IgD-negative memory B cell (primary cell): ENCODE results near the gene SCMH1. TPM values are rescaled to one million over a fixed set of nuclear protein-coding genes. Genes with fewer than 3 reads are reported as not detected.
"Not testable (repeated sequence)": the region's sequence is repeated elsewhere in the genome, so short reads cannot be mapped to it uniquely, and the experiment has no call there.

Experiments
- H3K27ac Mint-ChIP-seq, 3 donors: one replicate each; pipeline ENCODE4 v1.8.0; 2020 to 2022; ENCODE audit warnings: mild to moderate bottlenecking in 3 of 3, mixed read lengths in 3 of 3, moderate library complexity in 1 of 3
- H3K27me3 Mint-ChIP-seq: one replicate; pipeline ENCODE4 v1.8.0; 2021; ENCODE audit warnings: mixed read lengths
- H3K36me3 Mint-ChIP-seq: one replicate; pipeline ENCODE4 v1.8.0; 2020; ENCODE audit warnings: mild to moderate bottlenecking, mixed read lengths
- H3K4me1 Mint-ChIP-seq, 3 donors: one replicate each; pipeline ENCODE4 v1.8.0; 2020 to 2022; ENCODE audit warnings: mixed read lengths in 3 of 3, mild to moderate bottlenecking in 1 of 3
- H3K4me3 Mint-ChIP-seq, 4 donors: one replicate each; pipeline ENCODE4 v1.8.0; 2020 to 2022; ENCODE audit warnings: mild to moderate bottlenecking in 4 of 4, mixed read lengths in 4 of 4, moderate library complexity in 3 of 4
- H3K9me3 Mint-ChIP-seq, 3 donors: one replicate each; pipeline ENCODE4 v1.8.0; 2020 to 2021; ENCODE audit warnings: mixed read lengths in 3 of 3, mild to moderate bottlenecking in 1 of 3
- polyA plus RNA-seq: library from polyadenylated mRNA; unstranded; fragments of 300-500 nt; fragmentation: Illumina TruSeq; gene quantifications from one replicate; pipeline ENCODE4 v1.2.3, GENCODE V29; 2021

The SCMH1 gene
- polyA plus RNA-seq, 1 donor from 2014 or later: 12.3 TPM

- H3K27ac Mint-ChIP-seq: peak overlapping the region; percentile 10 to 69 (median 13)
- H3K27me3 Mint-ChIP-seq: no peaks in the 10 kb centered on the region
- H3K9me3 Mint-ChIP-seq: no peaks in the 10 kb centered on the region
- H3K4me1 Mint-ChIP-seq: peaks cover 4 to 19% (median 16%) of the 10 kb centered on the region in 3 donors
- peak overlapping the region; percentile 87 to 97 (median 91) for H3K4me3 Mint-ChIP-seq
- H3K36me3 Mint-ChIP-seq: peaks cover 2% of the 10 kb centered on the region
Measured at GRCh38 chr1:41239988-41240610, 2.0 kb downstream of the SCMH1 start.

DNA sequence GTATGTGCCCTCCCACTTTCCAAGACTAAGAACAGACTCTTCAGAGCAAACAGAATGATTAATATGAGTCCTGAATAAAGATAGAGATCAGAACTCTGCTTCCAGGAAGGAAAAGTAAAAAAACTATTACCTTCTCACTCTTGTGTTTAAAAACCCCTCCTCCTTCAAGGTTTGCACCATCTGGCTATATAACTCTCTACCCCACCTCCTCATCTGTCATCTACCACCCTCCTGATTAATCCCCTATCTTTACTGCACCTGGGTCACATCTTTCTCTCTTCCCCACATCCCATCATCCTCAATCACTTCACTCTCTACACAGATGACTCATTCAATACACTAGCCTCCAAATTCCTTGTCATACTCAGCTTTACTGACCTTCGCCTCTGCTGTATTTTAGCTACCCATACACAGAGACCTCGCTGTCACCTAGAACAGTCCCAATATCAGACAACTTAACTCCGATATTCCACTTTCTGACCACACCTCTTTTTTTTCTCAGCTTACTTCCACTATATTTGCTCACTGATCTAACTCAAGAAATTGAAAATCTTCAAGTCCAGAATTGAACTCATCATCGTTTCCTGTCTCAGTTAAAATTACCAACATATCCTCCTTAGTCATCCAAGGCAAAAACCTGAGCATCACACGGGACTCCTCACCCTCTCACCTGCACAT lies 3.7 kb downstream of the SCMH1 start:
- H3K4me3 Mint-ChIP-seq: no peak overlapping the region
- H3K36me3 Mint-ChIP-seq: no peaks in the 10 kb centered on the region
- no peaks in the 10 kb centered on the region for H3K27me3 Mint-ChIP-seq
- H3K9me3 Mint-ChIP-seq: no peaks in the 10 kb centered on the region
- peaks cover 4 to 19% (median 18%) of the 10 kb centered on the region in 3 donors for H3K4me1 Mint-ChIP-seq
- H3K27ac Mint-ChIP-seq: no peak overlapping the region

DNA sequence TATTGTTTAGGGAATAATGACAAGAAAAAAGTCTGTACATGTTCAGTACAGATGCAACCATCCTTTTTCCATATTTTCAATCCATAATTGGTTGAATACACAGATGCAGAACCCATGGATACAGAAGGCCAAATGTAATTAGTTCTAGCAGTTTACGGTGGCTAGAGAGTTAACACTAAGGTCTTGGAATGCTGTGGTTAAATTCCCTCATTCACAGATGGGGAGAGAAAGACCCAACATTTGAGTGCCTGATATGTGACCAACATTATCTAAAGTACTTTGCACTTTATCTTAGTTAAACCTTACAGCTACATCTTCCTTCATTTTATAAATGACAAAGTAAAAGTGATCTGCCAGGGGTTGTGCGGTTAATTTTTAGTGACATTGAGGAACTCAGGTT lies 5.3 kb downstream of the SCMH1 start:
- no peak overlapping the region for H3K27ac Mint-ChIP-seq
- H3K9me3 Mint-ChIP-seq: no peaks in the 10 kb centered on the region
- peaks cover 4 to 17% (median 13%) of the 10 kb centered on the region in 3 donors for H3K4me1 Mint-ChIP-seq
- H3K36me3 Mint-ChIP-seq: no peaks in the 10 kb centered on the region
- H3K27me3 Mint-ChIP-seq: no peaks in the 10 kb centered on the region
- H3K4me3 Mint-ChIP-seq: no peak overlapping the region

- H3K36me3 Mint-ChIP-seq: no peaks in the 10 kb centered on the region
Measured at GRCh38 chr1:41235893-41236292, 6.2 kb downstream of the SCMH1 start.

GRCh38 chr1:41233708-41234107 lies 8.4 kb downstream of the SCMH1 start:
- Mint-ChIP-seq H3K27ac (no peak overlapping the region), H3K36me3 (no peaks in the 10 kb centered on the region), H3K4me1 (peaks cover 4 to 9% (median 5%) of the 10 kb centered on the region in 3 donors), H3K9me3 (no peaks in the 10 kb centered on the region), H3K27me3 (no peaks in the 10 kb centered on the region), H3K4me3 (no peak overlapping the region)

More at GRCh38 chr1:41235893-41236292, 6.2 kb downstream of the SCMH1 start:
- Mint-ChIP-seq H3K4me1 (peaks cover 3 to 15% (median 15%) of the 10 kb centered on the region in 3 donors), H3K9me3 (no peaks in the 10 kb centered on the region), H3K27me3 (no peaks in the 10 kb centered on the region), H3K27ac (no peak overlapping the region), H3K4me3 (no peak overlapping the region)

DNA sequence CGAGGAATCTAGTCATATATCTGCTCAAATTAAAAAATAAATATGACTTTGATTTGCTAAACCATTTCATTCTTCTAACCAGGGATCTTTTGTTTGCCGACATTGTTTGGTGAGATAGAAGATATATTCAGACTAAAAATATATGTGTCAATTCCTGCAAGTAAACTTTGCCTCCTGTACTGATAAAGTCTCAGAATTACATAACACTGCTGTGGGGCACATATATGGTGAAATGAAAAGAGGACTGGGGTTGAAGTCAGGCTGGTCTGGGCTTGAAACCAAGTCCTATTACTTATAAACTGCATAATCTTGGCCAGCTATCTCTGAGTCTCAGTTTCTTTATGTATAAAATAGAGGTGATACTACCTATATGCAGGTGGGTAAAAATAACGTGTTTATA lies 9.8 kb downstream of the SCMH1 start:
- H3K27me3 Mint-ChIP-seq: no peaks in the 10 kb centered on the region
- H3K27ac Mint-ChIP-seq: peak overlapping the region in 1 of 3 donors; percentile 48
- H3K4me1 Mint-ChIP-seq: peaks cover 4 to 11% (median 5%) of the 10 kb centered on the region in 3 donors
- no peaks in the 10 kb centered on the region for H3K9me3 Mint-ChIP-seq
- H3K36me3 Mint-ChIP-seq: no peaks in the 10 kb centered on the region
- H3K4me3 Mint-ChIP-seq: no peak overlapping the region

DNA sequence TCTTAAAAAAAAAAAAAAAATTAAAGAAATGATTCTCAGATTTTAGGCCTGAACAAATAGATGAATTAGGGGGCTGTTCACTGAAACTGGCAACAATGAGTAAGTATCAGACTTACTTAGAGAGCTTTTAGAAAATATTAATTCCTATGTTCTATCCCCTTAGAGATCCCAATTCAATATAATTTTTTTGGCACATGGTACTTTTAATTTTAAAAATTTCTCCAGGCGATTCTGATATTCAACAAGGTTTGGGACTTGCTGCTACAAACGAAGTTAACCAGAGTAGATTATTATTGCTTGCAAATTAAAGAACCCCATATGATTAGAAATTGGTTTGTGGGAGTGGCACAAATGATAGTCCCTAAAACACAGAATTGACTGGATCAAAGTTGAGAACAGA lies 11.4 kb downstream of the SCMH1 start:
- Mint-ChIP-seq H3K9me3 (no peaks in the 10 kb centered on the region), H3K4me3 (no peak overlapping the region), H3K27ac (no peak overlapping the region), H3K36me3 (no peaks in the 10 kb centered on the region), H3K27me3 (no peaks in the 10 kb centered on the region), H3K4me1 (peaks cover 8 to 9% (median 9%) of the 10 kb centered on the region in 3 donors)

DNA sequence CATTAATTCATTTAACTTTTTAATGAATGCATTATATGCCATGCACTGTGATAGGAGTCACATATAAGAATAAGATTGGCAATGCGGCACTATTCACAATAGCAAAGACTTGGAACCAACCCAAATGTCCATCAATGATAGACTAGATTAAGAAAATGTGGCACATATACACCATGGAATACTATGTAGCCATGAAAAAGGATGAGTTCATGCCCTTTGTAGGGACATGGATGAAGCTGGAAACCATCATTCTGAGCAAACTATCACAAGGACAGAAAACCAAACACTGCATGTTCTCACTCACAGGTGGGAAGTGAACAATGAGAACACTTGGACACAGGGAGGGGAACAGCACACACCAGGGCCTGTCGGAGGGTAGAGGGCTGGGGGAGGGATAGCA lies 12.9 kb downstream of the SCMH1 start:
- not testable (repeated sequence) for H3K4me3 Mint-ChIP-seq, H3K27me3 Mint-ChIP-seq

GRCh38 chr1:41226815-41227434 lies 15.2 kb downstream of the SCMH1 start:
- Mint-ChIP-seq H3K4me1 (peaks cover 10 to 22% (median 15%) of the 10 kb centered on the region in 3 donors), H3K27ac (no peak overlapping the region), H3K36me3 (no peaks in the 10 kb centered on the region), H3K4me3 (no peak overlapping the region), H3K27me3 (no peaks in the 10 kb centered on the region), H3K9me3 (no peaks in the 10 kb centered on the region)

More for the DNA sequence above, 12.9 kb downstream of the SCMH1 start:
- H3K27ac Mint-ChIP-seq, H3K9me3 Mint-ChIP-seq, H3K36me3 Mint-ChIP-seq, H3K4me1 Mint-ChIP-seq: not testable (repeated sequence)

DNA sequence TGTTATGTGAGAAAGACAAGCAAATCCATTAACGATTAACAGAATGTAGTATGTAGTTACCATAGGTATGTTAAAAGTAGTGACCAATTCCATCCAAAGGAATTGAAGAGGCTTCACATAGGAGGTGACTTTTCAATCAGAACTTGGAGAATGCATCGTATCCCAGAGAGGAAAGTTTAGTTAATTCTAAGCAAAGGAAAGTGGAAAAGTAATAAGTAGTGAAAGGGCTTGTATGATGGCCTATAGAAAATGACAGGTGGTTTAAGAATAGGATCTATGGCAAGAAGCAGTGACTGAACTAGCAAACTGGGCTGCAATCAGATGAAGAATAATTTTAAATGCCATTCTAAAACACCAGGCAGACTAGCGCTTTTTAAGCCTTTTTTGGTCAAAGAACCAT lies 16.6 kb downstream of the SCMH1 start:
- H3K9me3 Mint-ChIP-seq: peaks cover 0 to 3% (median 2%) of the 10 kb centered on the region in 3 donors
- peaks cover 10 to 22% (median 12%) of the 10 kb centered on the region in 3 donors for H3K4me1 Mint-ChIP-seq
- H3K36me3 Mint-ChIP-seq: no peaks in the 10 kb centered on the region
- H3K27me3 Mint-ChIP-seq: no peaks in the 10 kb centered on the region
- no peak overlapping the region for H3K27ac Mint-ChIP-seq
- no peak overlapping the region for H3K4me3 Mint-ChIP-seq

DNA sequence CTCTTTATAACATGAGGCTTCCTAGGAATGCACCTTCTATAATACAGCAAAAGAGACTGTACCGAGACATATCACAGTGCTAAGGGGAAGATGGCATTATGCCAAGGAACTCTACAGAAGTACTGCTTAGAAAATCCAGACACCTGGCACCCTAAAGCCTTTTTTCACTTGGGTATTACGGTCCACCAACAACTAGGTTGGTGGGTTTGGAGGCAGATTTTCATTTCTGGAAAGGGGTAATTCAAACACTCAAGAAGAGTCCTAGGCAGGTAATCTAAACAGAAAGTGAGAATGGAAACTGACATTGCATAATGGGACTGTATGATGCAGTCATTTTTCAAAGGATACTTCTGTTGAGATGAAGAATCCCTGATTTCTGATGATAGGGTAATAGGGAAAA lies 19.6 kb downstream of the SCMH1 start:
- peaks cover 4% of the 10 kb centered on the region for H3K36me3 Mint-ChIP-seq
- no peaks in the 10 kb centered on the region for H3K27me3 Mint-ChIP-seq
- no peak overlapping the region for H3K4me3 Mint-ChIP-seq

GRCh38 chr1:41221995-41222394 lies 20.1 kb downstream of the SCMH1 start:
- peak overlapping the region in 1 of 3 donors; percentile 0 for H3K27ac Mint-ChIP-seq
- peaks cover 4% of the 10 kb centered on the region for H3K36me3 Mint-ChIP-seq
- H3K27me3 Mint-ChIP-seq: no peaks in the 10 kb centered on the region
- H3K4me3 Mint-ChIP-seq: no peak overlapping the region
- H3K9me3 Mint-ChIP-seq: peaks cover 3 to 18% (median 17%) of the 10 kb centered on the region in 3 donors
- H3K4me1 Mint-ChIP-seq: peaks cover 4 to 22% (median 10%) of the 10 kb centered on the region in 3 donors

More for the DNA sequence above, 19.6 kb downstream of the SCMH1 start:
- Mint-ChIP-seq H3K27ac (peak overlapping the region in 1 of 3 donors; percentile 0), H3K9me3 (peaks cover 3 to 13% (median 12%) of the 10 kb centered on the region in 3 donors), H3K4me1 (peaks cover 4 to 22% (median 12%) of the 10 kb centered on the region in 3 donors)

GRCh38 chr1:41218152-41218551 lies 24.0 kb downstream of the SCMH1 start:
- H3K36me3 Mint-ChIP-seq: peaks cover 6% of the 10 kb centered on the region

DNA sequence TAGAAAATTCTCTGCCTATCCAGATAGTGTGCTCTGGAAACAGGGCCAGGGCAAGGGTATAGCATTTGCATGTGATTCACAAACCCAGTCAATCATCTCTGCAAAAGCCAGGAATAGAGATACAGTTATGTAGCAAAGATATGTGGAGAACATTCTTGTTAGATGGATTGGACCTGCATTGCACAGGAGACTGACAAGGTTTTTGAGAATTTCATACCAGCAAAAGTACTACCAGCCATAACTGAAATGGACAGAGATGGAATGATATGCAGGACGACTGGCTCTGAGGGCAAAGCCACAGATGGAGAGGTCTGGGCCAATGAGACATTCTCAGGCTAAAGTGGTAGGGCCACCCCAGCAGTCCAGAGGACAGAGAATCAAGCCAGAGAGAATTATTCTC lies 24.7 kb downstream of the SCMH1 start:
- Mint-ChIP-seq H3K36me3 (peaks cover 6% of the 10 kb centered on the region), H3K4me3 (no peak overlapping the region)

More at GRCh38 chr1:41218152-41218551, 24.0 kb downstream of the SCMH1 start:
- no peak overlapping the region for H3K27ac Mint-ChIP-seq
- H3K9me3 Mint-ChIP-seq: peaks cover 5 to 20% (median 19%) of the 10 kb centered on the region in 3 donors
- H3K27me3 Mint-ChIP-seq: no peaks in the 10 kb centered on the region
- no peak overlapping the region for H3K4me3 Mint-ChIP-seq
- H3K4me1 Mint-ChIP-seq: peaks cover 8 to 26% (median 15%) of the 10 kb centered on the region in 3 donors

GRCh38 chr1:41215623-41216022 lies 26.5 kb downstream of the SCMH1 start:
- Mint-ChIP-seq H3K36me3 (peaks cover 7% of the 10 kb centered on the region), H3K4me1 (peaks cover 11 to 24% (median 15%) of the 10 kb centered on the region in 3 donors), H3K9me3 (peaks cover 6 to 20% (median 19%) of the 10 kb centered on the region in 3 donors), H3K27ac (no peak overlapping the region), H3K27me3 (no peaks in the 10 kb centered on the region), H3K4me3 (no peak overlapping the region)

More for the DNA sequence above, 24.7 kb downstream of the SCMH1 start:
- no peaks in the 10 kb centered on the region for H3K27me3 Mint-ChIP-seq
- peaks cover 6 to 20% (median 13%) of the 10 kb centered on the region in 3 donors for H3K4me1 Mint-ChIP-seq
- H3K27ac Mint-ChIP-seq: no peak overlapping the region
- peaks cover 5 to 20% (median 19%) of the 10 kb centered on the region in 3 donors for H3K9me3 Mint-ChIP-seq
